Muscle of back (tissue), 11 donors: ENCODE results near the gene CAPZB. TPM values are rescaled to one million over a fixed set of nuclear protein-coding genes. Genes with fewer than 3 reads are reported as not detected.
A peak's percentile ranks its signal among the peaks of the same experiment; 100 is the strongest.

ENCODE experiments used
- DNase-seq, 3 donors: peaks; one replicate each; pipeline versions ENCODE4 v3.0.0 to v3.0.0-alpha.2; 2013
- polyA plus RNA-seq, 10 donors: library from polyadenylated mRNA; unstranded; fragments of 120-200 nt; gene quantifications; one replicate each; pipeline ENCODE4 v1.2.1, GENCODE V29; 2013; ENCODE audit not compliant: insufficient read length in 10 of 10

Gene CAPZB
- polyA plus RNA-seq, 10 donors, result 218 to 290 (median 246) TPM

- DNase-seq, result no peak
Observed at GRCh38 chr1:19352839-19353238, 132.5 kb downstream of the CAPZB start.

GRCh38 chr1:19351873-19352272, 133.5 kb downstream of the CAPZB start:
- peak in 2 of 3 donors; percentile 40 to 71 for DNase-seq

GRCh38 chr1:19350566-19350965, 134.8 kb downstream of the CAPZB start:
- DNase-seq, result no peak

GRCh38 chr1:19349999-19350398, 135.3 kb downstream of the CAPZB start:
- DNase-seq, result no peak

DNA sequence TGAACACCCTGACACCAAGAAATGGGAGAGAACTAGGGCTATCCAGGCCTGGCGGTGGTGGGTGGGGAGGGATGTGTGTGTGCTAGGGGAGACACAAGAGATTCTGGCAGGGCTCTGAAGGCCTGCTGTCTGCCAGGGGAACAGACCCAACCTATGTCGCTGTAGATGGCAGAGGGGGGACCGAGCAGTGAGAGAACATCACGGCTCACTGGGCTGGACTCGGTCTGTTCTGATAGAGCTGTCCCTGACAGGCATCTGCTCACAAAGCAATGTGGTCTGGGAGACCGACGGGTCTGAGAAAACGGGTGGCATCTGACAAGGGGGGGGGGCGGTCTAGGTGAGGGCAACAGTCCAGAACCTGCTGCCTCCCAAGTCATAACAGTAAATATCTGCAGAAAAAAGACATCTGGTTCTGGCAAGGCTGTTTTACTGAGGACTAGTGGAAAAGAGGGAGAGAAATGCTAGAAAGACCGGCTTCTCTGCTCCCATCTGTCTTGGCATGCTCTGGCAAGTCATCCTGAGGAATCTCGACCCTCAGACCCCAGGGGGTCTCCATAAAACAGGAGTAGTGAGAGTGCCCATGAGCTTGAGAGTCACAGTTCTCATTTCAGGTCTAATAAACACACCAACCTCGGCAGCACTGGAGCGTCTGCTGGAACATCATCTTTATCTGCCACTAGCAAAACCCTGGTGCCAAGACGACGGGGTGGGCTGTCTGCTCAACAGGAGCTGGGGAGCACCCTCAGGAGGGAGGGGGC, 136.7 kb downstream of the CAPZB start:
- DNase-seq, result no peak

DNA sequence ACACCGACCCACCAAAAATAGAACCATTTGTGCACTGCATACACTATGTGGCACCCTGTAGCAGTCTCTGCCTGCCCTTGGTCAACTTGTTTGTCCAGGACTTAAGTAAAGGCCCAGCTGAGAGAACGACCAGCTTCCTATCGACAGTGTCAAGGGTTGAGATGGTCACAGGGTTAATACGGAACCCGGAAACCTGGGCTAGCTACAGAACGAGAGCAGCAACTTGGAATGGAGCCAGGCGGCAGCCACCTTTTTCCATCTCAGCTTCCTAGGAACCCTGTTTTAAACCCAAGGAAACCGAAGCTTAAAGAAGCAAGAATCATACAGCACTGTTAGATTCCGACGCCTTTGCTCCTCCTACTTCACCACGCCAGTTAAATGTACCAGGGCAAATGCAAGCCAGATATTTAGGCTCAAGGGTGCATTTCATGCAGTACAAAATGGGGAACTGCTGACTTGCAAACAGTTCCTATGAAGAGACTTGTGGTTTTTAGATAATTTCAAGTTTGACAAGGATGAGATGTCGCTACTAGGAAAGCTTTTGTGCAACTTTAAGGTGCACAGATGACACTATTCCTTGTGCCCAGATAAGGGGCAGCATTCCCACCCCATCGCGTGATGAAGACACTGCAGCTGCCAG, 137.7 kb downstream of the CAPZB start:
- no peak for DNase-seq

- DNase-seq, result no peak
Observed at GRCh38 chr1:19346026-19346425, 139.3 kb downstream of the CAPZB start.

DNA sequence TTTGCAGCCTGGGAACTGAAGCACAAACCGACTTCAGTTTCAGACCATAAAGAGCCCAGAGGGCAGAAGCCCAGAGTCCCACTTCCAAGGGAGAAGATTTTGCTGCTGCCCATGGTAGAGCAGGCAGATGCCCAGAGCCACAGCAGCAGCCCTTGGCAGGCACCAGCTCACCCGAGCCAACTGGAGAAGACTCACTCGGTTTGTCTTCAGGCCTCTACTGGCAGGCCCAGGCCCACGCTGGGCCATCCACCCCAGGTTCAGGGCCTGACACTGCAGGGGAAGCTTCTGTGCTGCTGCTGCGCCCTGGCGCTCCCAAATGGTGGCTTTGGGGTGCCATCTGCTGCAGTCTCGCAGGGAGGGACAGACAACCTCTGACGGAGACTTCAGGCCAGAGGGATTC, 139.9 kb downstream of the CAPZB start:
- no peak for DNase-seq

- no peak for DNase-seq
Observed at GRCh38 chr1:19344831-19345230, 140.5 kb downstream of the CAPZB start.

GRCh38 chr1:19344372-19344810, 140.9 kb downstream of the CAPZB start:
- peak in 1 of 3 donors; percentile 49 for DNase-seq

- no peak for DNase-seq
Observed at GRCh38 chr1:19343617-19344350, 141.6 kb downstream of the CAPZB start.

- DNase-seq, result no peak
Observed at GRCh38 chr1:19342894-19343616, 142.3 kb downstream of the CAPZB start.

GRCh38 chr1:19342062-19342750, 143.1 kb downstream of the CAPZB start:
- DNase-seq, result peak in 2 of 3 donors; percentile 44 to 77

DNA sequence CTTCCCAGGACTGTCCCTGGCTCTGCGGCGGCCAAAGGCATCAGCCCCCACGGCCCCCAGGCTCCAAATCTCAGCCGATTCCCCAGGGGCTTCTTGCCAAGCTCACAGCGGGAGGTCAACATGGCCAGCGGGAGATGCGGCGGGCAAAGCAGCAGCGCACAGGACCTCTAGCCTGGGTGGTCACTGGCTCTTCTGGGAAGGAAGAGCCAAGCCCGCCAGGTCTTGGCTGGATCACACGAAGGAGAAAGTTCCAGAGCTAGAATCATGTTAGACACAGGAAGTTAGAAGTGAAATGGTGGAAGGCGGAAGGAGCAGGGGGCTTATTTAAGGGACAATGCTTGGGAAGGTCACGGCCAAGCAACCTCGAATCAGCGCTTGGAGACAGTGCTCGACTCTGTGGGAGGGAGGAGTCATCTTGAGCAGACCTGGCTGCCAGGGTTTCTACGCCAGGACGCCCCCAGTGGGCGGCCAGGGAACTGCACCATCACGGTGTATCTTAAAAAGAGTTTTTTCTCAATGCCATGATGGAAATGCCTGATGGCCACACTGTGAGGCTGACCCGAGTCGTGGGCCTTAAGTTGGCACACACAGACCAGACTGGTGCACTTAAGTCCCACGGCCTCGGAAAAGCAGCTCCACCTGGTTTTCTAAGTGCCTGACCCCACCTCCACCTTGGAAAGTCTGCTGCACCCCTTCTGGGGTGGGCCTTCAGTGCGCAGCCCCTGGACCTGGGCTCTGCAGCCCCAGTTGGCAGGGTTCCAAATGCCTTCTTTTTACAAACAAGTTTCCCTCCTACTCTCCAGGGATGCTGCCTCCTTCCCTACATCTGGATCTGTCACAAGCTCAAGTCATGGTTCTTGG, 143.9 kb downstream of the CAPZB start:
- DNase-seq, result peak; percentile 35 to 80 (median 73)

- DNase-seq, result no peak
Observed at GRCh38 chr1:19340387-19340937, 144.9 kb downstream of the CAPZB start.

DNA sequence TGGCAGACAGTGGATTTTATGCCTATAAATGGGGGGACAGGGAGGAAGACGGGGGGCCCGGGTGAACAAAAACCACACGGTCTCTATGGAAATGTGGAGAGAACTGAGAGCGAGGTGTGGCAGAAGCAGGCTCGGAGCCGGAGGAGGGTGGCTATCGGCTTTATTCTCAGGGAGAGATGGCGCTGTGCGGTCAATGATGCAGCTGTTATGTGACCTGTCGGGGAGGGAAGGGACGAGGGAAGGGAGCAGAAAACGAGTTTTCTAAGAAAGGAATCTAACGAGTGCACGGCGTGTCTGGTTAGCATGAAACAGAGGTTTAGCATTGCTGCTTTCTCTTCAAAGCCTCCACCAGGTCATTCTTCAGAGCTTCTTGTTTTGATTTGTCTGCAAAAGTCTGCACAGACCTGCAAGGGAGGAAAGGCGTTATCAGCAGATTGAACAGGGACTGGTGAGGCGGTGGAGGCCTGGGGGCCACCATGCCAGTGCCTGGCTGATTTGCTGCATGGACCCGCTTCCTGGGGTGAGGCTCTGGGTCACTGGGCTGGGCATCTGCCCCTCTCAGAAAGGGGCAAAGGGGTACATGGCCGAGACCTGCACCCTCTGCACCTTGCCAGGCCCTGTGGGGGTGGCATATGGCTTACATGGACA, 146.0 kb downstream of the CAPZB start:
- no peak for DNase-seq

DNA sequence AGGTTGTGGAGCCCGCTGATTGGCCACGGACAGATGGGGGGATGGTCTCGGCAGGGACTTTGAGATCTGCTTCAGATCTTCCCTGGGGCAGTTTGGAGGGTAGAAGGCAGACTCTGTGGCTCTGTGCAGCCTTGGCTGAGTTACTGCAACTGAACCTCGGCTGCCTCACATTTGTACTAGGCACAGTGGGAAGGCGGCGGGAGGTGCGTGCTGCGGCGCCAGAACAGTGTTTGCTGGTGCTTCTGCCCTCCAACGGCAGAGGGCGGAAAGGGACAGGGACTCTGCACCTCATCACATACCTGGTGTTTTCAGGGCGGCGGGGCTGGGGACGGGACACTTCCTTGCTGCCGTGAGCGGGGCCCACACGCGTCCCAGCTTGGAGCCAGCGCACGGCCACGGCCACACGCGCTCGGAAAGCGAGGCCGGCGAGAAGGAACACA, 147.0 kb downstream of the CAPZB start:
- DNase-seq, result peak in 1 of 3 donors; percentile 61

DNA sequence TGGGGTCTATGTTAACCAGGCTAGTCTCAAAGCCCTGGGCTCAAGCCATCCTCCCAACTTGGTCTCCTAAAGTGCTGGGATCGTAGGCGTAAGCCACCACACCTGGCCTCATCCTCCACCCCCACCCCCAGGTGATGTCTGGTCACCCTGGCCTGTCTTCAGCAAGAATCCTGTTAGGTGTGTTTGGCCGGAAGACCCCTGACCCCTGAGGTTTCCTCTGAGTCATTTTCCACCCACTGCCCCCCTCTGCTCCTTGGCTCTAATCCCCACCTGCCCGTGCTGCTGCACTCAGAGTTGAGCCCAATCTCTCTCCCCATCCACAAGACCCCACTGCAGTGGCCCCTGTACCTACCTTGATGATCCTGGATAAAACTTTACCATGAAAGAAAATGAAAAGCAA, 148.1 kb downstream of the CAPZB start:
- DNase-seq, result no peak

- DNase-seq, result no peak
Observed at GRCh38 chr1:19336543-19336942, 148.8 kb downstream of the CAPZB start.
